Measurements from ENCODE around the gene GNL2. TPM values are rescaled to one million over a fixed set of nuclear protein-coding genes. Genes with fewer than 3 reads are reported as not detected.

The GNL2 gene
- polyA plus RNA-seq (2013, experiment 1 of 2), result 63.7 TPM
- 96.5 TPM for polyA plus RNA-seq (2013, experiment 2 of 2)

- H3K36me3 ChIP-seq (ENCODE audit: control insufficient read depth, insufficient read depth, low read length), result peaks cover 35% of the 10 kb centered on the region
- peak within 1 kb of the TSS; percentile 96 for H3K4me3 ChIP-seq (ENCODE audit: extremely low read depth, insufficient read depth, low read length, poor library complexity, severe bottlenecking)
- peak within 1 kb of the TSS; percentile 75 for H3K27ac ChIP-seq (ENCODE audit: low read depth, low read length, severe bottlenecking)
- peaks cover 9% of the 10 kb centered on the region for H3K4me1 ChIP-seq (ENCODE audit: control insufficient read depth, insufficient read depth, low read length, poor library complexity, severe bottlenecking)
- 0% methylated on average over 41 to 49 of the region's 51 CpGs for WGBS, 2 experiments (ENCODE audit: insufficient coverage in 2 of 2)
- H3K9me3 ChIP-seq (ENCODE audit: control insufficient read depth, low read length), result no peaks in the 10 kb centered on the region
These were observed at the start of gene GNL2 for GRCh38 chr1:37595440-37596181. GNL2 (minus strand) TSS chr1:37595937; CDS start chr1:37595822, 115 bp downstream.

DNA sequence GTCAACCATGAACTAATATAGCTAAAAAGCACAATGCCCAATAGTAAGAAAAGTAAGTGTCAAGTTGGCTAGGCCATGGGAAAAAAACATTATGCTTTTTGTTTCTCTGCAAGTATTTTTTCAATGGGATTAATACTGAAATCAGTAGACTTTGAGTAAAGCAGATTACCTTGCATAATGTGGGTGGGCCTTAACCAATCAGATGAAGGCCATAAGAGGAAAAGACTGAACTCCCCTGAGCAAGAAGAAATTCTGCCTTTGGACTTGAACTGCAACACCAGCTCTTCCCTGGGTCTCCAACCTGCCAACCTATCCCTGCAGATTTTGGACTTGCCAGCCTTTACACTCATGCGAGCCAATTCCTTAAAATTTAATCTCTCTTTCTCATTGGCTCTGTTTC is 45.3 kb upstream of the GNL2 start:
- Histone ChIP-seq H3K4me1 (ENCODE audit: control insufficient read depth, insufficient read depth, low read length, poor library complexity, severe bottlenecking) (no peaks in the 10 kb centered on the region), H3K4me3 (ENCODE audit: extremely low read depth, insufficient read depth, low read length, poor library complexity, severe bottlenecking) (no peak overlapping the region), H3K9me3 (ENCODE audit: control insufficient read depth, low read length) (no peaks in the 10 kb centered on the region), H3K27ac (ENCODE audit: low read depth, low read length, severe bottlenecking) (no peak overlapping the region), H3K36me3 (ENCODE audit: control insufficient read depth, insufficient read depth, low read length) (no peaks in the 10 kb centered on the region)
- no CpG with 5 or more reads among the region's 1 CpG for WGBS, 2 experiments (ENCODE audit: insufficient coverage in 2 of 2)

GRCh38 chr1:37636435-37636834 is 40.7 kb upstream of the GNL2 start:
- H3K4me1 ChIP-seq (ENCODE audit: control insufficient read depth, insufficient read depth, low read length, poor library complexity, severe bottlenecking), result peaks cover 4% of the 10 kb centered on the region
- no peaks in the 10 kb centered on the region for H3K36me3 ChIP-seq (ENCODE audit: control insufficient read depth, insufficient read depth, low read length)
- no peak overlapping the region for H3K27ac ChIP-seq (ENCODE audit: low read depth, low read length, severe bottlenecking)
- 69 to 71% methylated on average over 4 to 6 of the region's 6 CpGs for WGBS, 2 experiments (ENCODE audit: insufficient coverage in 2 of 2)
- no peaks in the 10 kb centered on the region for H3K9me3 ChIP-seq (ENCODE audit: control insufficient read depth, low read length)
- H3K4me3 ChIP-seq (ENCODE audit: extremely low read depth, insufficient read depth, low read length, poor library complexity, severe bottlenecking), result no peak overlapping the region

DNA sequence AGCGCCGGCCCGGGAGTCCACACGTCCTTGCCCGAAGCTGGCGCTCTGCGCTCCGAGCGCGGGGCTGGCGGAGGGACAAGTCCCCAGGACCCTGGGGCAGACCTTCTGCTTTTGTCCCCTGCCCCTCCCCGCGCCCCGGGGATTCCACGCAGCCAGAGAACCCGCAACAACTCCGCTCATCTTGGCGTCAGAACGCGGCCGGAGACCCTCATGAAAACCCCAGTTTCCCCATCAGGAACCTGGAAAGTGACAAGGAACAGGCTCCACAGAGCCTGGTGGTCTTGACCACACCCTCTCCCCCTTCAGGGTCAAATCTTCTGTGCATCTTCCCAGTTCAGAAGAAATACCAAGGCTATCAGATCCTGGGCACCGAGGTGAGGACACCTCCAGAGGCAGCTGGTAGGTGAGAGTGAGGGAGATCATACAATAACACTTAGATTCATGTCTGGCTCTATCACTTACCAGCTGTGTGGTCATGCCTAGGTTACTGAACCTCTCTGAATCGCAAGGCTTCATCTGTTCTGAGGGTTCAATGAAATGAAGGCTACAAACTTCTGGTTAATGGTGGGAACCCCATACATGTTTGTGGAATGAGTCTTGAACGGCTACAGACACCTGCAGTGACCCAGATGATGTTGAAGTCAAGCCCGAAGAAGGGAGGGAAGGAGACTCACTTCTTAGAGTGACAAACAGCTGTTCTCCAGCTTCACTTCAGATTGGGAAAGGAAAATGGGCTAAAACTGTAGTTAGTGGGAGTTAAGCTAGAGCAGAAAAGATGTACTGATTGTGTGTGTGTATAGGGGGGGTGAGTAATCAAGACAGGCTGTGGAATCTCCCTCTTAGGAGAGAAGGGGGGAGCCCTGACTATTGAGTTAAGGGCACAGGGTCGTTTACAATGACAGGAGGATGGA is 39.5 kb upstream of the GNL2 start:
- H3K4me1 ChIP-seq (ENCODE audit: control insufficient read depth, insufficient read depth, low read length, poor library complexity, severe bottlenecking), result peaks cover 6% of the 10 kb centered on the region
- H3K4me3 ChIP-seq (ENCODE audit: extremely low read depth, insufficient read depth, low read length, poor library complexity, severe bottlenecking), result peak overlapping the region; percentile 12
- H3K9me3 ChIP-seq (ENCODE audit: control insufficient read depth, low read length), result no peaks in the 10 kb centered on the region
- whole genome bisulfite sequencing, 2 experiments (ENCODE audit: insufficient coverage in 2 of 2), result 8 to 10% methylated on average over 25 of the region's 26 CpGs
- H3K36me3 ChIP-seq (ENCODE audit: control insufficient read depth, insufficient read depth, low read length), result no peaks in the 10 kb centered on the region
- no peak overlapping the region for H3K27ac ChIP-seq (ENCODE audit: low read depth, low read length, severe bottlenecking)

- Histone ChIP-seq H3K27ac (ENCODE audit: low read depth, low read length, severe bottlenecking) (no peak within 1 kb of the TSS), H3K9me3 (ENCODE audit: control insufficient read depth, low read length) (no peaks in the 10 kb centered on the region), H3K4me1 (ENCODE audit: control insufficient read depth, insufficient read depth, low read length, poor library complexity, severe bottlenecking) (peaks cover 6% of the 10 kb centered on the region), H3K36me3 (ENCODE audit: control insufficient read depth, insufficient read depth, low read length) (no peaks in the 10 kb centered on the region), H3K4me3 (ENCODE audit: extremely low read depth, insufficient read depth, low read length, poor library complexity, severe bottlenecking) (peak within 1 kb of the TSS; percentile 12)
- 0 to 1% methylated on average over 26 to 52 of the region's 72 CpGs for WGBS, 2 experiments (ENCODE audit: insufficient coverage in 2 of 2)
These were observed 38.7 kb upstream of the GNL2 start, which contains the start of gene RSPO1 for GRCh38 chr1:37634244-37634991. RSPO1 (minus strand) TSS chr1:37634892; CDS start chr1:37629661, 5,231 bp downstream.

GRCh38 chr1:37633938-37634243 is 38.2 kb upstream of the GNL2 start:
- H3K4me1 ChIP-seq (ENCODE audit: control insufficient read depth, insufficient read depth, low read length, poor library complexity, severe bottlenecking), result peaks cover 6% of the 10 kb centered on the region
- 0% methylated on average over 14 of the region's 20 CpGs for WGBS, 2 experiments (ENCODE audit: insufficient coverage in 2 of 2)
- H3K4me3 ChIP-seq (ENCODE audit: extremely low read depth, insufficient read depth, low read length, poor library complexity, severe bottlenecking), result no peak overlapping the region
- H3K9me3 ChIP-seq (ENCODE audit: control insufficient read depth, low read length), result no peaks in the 10 kb centered on the region
- H3K27ac ChIP-seq (ENCODE audit: low read depth, low read length, severe bottlenecking), result no peak overlapping the region
- H3K36me3 ChIP-seq (ENCODE audit: control insufficient read depth, insufficient read depth, low read length), result no peaks in the 10 kb centered on the region

GRCh38 chr1:37633040-37633937 is 37.6 kb upstream of the GNL2 start:
- Histone ChIP-seq H3K4me1 (ENCODE audit: control insufficient read depth, insufficient read depth, low read length, poor library complexity, severe bottlenecking) (peaks cover 6% of the 10 kb centered on the region), H3K27ac (ENCODE audit: low read depth, low read length, severe bottlenecking) (no peak overlapping the region), H3K9me3 (ENCODE audit: control insufficient read depth, low read length) (no peaks in the 10 kb centered on the region), H3K36me3 (ENCODE audit: control insufficient read depth, insufficient read depth, low read length) (no peaks in the 10 kb centered on the region), H3K4me3 (ENCODE audit: extremely low read depth, insufficient read depth, low read length, poor library complexity, severe bottlenecking) (no peak overlapping the region)
- WGBS, 2 experiments (ENCODE audit: insufficient coverage in 2 of 2), result 3 to 6% methylated on average over 16 to 18 of the region's 31 CpGs

DNA sequence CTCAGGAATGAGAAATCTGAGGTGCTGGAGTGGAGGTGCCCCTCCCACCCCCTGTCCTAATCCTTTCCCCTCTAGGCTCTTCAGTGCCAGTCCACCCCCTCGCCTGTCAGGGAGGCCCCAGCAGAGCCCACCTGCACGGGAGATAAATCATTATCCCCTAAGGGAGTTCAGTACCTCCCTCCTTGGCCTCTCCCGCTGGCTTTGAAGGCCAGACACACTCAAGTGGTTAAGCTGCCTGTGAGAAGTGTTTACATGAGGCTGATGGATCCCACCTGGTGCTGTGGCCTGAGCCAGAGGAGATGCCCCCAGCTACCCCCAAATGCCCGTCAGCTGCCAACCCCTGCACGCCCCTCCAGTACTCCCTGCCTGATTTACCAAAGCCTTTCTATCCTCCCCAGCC is 35.3 kb upstream of the GNL2 start:
- Histone ChIP-seq H3K27ac (ENCODE audit: low read depth, low read length, severe bottlenecking) (no peak overlapping the region), H3K36me3 (ENCODE audit: control insufficient read depth, insufficient read depth, low read length) (no peaks in the 10 kb centered on the region), H3K9me3 (ENCODE audit: control insufficient read depth, low read length) (no peaks in the 10 kb centered on the region), H3K4me3 (ENCODE audit: extremely low read depth, insufficient read depth, low read length, poor library complexity, severe bottlenecking) (no peak overlapping the region), H3K4me1 (ENCODE audit: control insufficient read depth, insufficient read depth, low read length, poor library complexity, severe bottlenecking) (peaks cover 6% of the 10 kb centered on the region)
- WGBS, 2 experiments (ENCODE audit: insufficient coverage in 2 of 2), result 45% methylated on average over 2 of the region's 5 CpGs; no CpG with 5 or more reads in 1 of the 2 experiments

DNA sequence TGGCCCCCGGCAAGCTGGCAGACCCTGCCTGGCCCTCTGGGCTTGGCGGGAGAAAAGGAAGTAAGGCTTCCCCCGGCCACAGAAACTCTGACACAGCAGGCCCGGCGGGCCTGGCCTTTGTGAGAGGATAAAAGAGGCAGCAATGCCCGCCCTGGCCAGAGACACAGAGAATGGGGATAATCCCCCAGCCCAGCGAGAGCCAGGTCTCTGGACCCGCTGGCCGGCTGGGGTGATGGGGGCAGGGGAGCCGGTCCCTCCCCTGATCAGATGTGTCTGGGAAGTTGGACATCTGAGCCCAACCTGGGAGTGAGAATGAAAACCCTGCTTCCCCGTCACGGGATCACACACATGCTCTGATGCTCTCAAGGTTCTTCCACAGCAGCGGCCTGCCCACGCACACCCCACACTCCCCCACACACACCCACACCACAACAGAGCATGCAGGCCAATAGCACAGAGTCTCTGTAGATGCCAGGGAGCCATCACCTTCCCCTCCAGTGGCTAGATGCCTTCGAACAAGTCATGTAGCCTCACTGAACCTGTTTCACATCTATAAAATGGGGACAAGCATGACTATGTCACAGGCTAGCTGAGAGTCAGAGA is 34.8 kb upstream of the GNL2 start:
- peaks cover 6% of the 10 kb centered on the region for H3K4me1 ChIP-seq (ENCODE audit: control insufficient read depth, insufficient read depth, low read length, poor library complexity, severe bottlenecking)
- 34 to 35% methylated on average over 11 to 15 of the region's 15 CpGs for WGBS, 2 experiments (ENCODE audit: insufficient coverage in 2 of 2)
- no peak overlapping the region for H3K27ac ChIP-seq (ENCODE audit: low read depth, low read length, severe bottlenecking)
- H3K9me3 ChIP-seq (ENCODE audit: control insufficient read depth, low read length), result no peaks in the 10 kb centered on the region
- H3K4me3 ChIP-seq (ENCODE audit: extremely low read depth, insufficient read depth, low read length, poor library complexity, severe bottlenecking), result no peak overlapping the region
- H3K36me3 ChIP-seq (ENCODE audit: control insufficient read depth, insufficient read depth, low read length), result no peaks in the 10 kb centered on the region

Data from mesodermal cell (in vitro differentiated cells).